Right lobe of liver (tissue), 4 donors: ENCODE results near the gene VSIG2.

Source experiments
- CTCF ChIP-seq, 4 donors: fragments of 200-600 bp in 3 of 4; fragments of 450-650 bp in 1 of 4; IDR thresholded peaks; one replicate each; pipeline versions ENCODE4 v1.5.1 to v1.8.0; 2016 to 2022; ENCODE audit warnings: antibody characterized with exemption in 4 of 4, mild to moderate bottlenecking in 2 of 4
- POLR2A ChIP-seq: fragments of 450-650 bp; IDR thresholded peaks from one replicate; pipeline ENCODE4 v1.6.1; 2017; ENCODE audit warnings: antibody characterized with exemption, mild to moderate bottlenecking
- donor health status: DM: no; HTN: no; CAD: no.
- donor health status: DM: no; HTN: no; CAD: no.
- donor health status: DM: no; HTN: yes; CAD: no.

GRCh38 chr11:124761301-124762104 lies 9.4 kb upstream of the VSIG2 start:
- TF ChIP-seq CTCF (IDR thresholded peaks at IDR 0.05) = no peak
- no peak for TF ChIP-seq POLR2A
